SU-DHL-6 (cell line): ENCODE results near the gene TTC39B.

Experiments used
- H2AFZ ChIP-seq: fragments of 200-600 bp; sonication (generic); 2 replicates; pipeline ENCODE4 v1.6.1; 2014; ENCODE audit warnings: low read depth, mild to moderate bottlenecking, moderate library complexity, mixed read lengths, antibody characterized with exemption, low read length; ENCODE audit not compliant: severe bottlenecking
- H3F3A ChIP-seq: fragments of 200-600 bp; shearing (Covaris generic); 2 replicates; pipeline ENCODE4 v1.6.0; 2016; ENCODE audit warnings: antibody characterized with exemption, mild to moderate bottlenecking; ENCODE audit not compliant: insufficient read depth
- H3K27ac ChIP-seq: fragments of 200-600 bp; sonication (generic); 2 replicates; pipeline ENCODE4 v1.5.1; 2016; ENCODE audit warnings: low read depth, mild to moderate bottlenecking, low read length, moderate library complexity, mixed read lengths
- H3K27me3 ChIP-seq: fragments of 200-600 bp; sonication (generic), shearing (Covaris generic); 2 replicates; pipeline ENCODE4 v1.6.0; 2014; ENCODE audit warnings: mild to moderate bottlenecking, low read length
- H3K36me3 ChIP-seq: fragments of 200-600 bp; sonication (generic); 2 replicates; pipeline ENCODE4 v1.6.1; 2014; ENCODE audit warnings: mild to moderate bottlenecking, low read length, mixed read lengths
- H3K4me2 ChIP-seq: fragments of 300-600, 200-600 bp; shearing (Covaris generic), sonication (generic); 2 replicates; pipeline ENCODE4 v1.6.0; 2014; ENCODE audit warnings: low read length, low read depth, mild to moderate bottlenecking; ENCODE audit not compliant: poor library complexity, severe bottlenecking
- H3K4me3 ChIP-seq: fragments of 200-600 bp; sonication (generic); 2 replicates; pipeline ENCODE4 v1.5.1; 2014; ENCODE audit warnings: antibody characterized with exemption, low read length, mild to moderate bottlenecking, mixed read lengths; ENCODE audit not compliant: insufficient read depth, poor library complexity, severe bottlenecking
- H3K79me2 ChIP-seq: fragments of 200-600 bp; sonication (generic); 2 replicates; pipeline ENCODE4 v1.6.1; 2014; ENCODE audit warnings: mild to moderate bottlenecking, low read length, moderate library complexity; ENCODE audit not compliant: insufficient read depth
- H3K9ac ChIP-seq: fragments of 200-600 bp; sonication (generic); 2 replicates; pipeline ENCODE4 v1.7.0; 2014; ENCODE audit warnings: mild to moderate bottlenecking, low read length
- H3K9me2 ChIP-seq: fragments of 200-600 bp; sonication (generic); replicated peaks from 2 replicates; pipeline ENCODE4 v1.6.1; 2014; ENCODE audit warnings: low read length; ENCODE audit not compliant: insufficient read depth
- H3K9me3 ChIP-seq: fragments of 200-600 bp; sonication (generic); 2 replicates; pipeline ENCODE4 v1.6.1; 2014; ENCODE audit warnings: low read length, mixed read lengths; ENCODE audit not compliant: insufficient read depth
- H4K20me1 ChIP-seq: fragments of 200-600 bp; sonication (generic); 2 replicates; pipeline ENCODE4 v1.6.1; 2014; ENCODE audit warnings: low read depth, mild to moderate bottlenecking, antibody characterized with exemption, low read length, moderate library complexity, mixed read lengths
- CTCF ChIP-seq: fragments of 200-600 bp; sonication (generic); IDR thresholded peaks from one replicate; pipeline ENCODE4 v1.5.1; 2017; ENCODE audit warnings: antibody characterized with exemption, mild to moderate bottlenecking, low read length, moderate library complexity; ENCODE audit not compliant: insufficient read depth, poor library complexity, severe bottlenecking
- EZH2phosphoT487 ChIP-seq: fragments of 200-600 bp; sonication (generic), shearing (Covaris generic); conservative IDR thresholded peaks from 2 replicates; pipeline ENCODE4 v1.6.1; 2018; ENCODE audit warnings: mild to moderate bottlenecking, antibody characterized with exemption, low read length, moderate library complexity, mixed read lengths

The TTC39B gene

GRCh38 chr9:15211815-15212495 lies 95.1 kb downstream of the TTC39B start:
- H3K9me2 ChIP-seq, result no peaks in the 10 kb centered on the region
- no peak overlapping the region for H3K9ac ChIP-seq
- no peaks in the 10 kb centered on the region for H3K9me3 ChIP-seq
- H3K27me3 ChIP-seq, result no peaks in the 10 kb centered on the region
- no peak overlapping the region for H3K4me3 ChIP-seq
- H3F3A ChIP-seq, result no peaks in the 10 kb centered on the region
- no peak overlapping the region for H3K27ac ChIP-seq
- TF ChIP-seq EZH2phosphoT487 (no peak), CTCF (no peak)
- no peaks in the 10 kb centered on the region for H3K79me2 ChIP-seq
- no peak overlapping the region for H2AFZ ChIP-seq
- H3K36me3 ChIP-seq, result no peaks in the 10 kb centered on the region
- no peak overlapping the region for H3K4me2 ChIP-seq
- no peaks in the 10 kb centered on the region for H4K20me1 ChIP-seq

GRCh38 chr9:15211160-15211814 lies 95.7 kb downstream of the TTC39B start:
- Histone ChIP-seq H3F3A (no peaks in the 10 kb centered on the region), H3K36me3 (no peaks in the 10 kb centered on the region), H3K9me3 (no peaks in the 10 kb centered on the region), H4K20me1 (no peaks in the 10 kb centered on the region), H3K79me2 (no peaks in the 10 kb centered on the region), H3K9ac (no peak overlapping the region), H3K4me2 (no peak overlapping the region), H3K27me3 (no peaks in the 10 kb centered on the region), H3K4me3 (no peak overlapping the region), H2AFZ (no peak overlapping the region), H3K27ac (no peak overlapping the region), H3K9me2 (no peaks in the 10 kb centered on the region)
- TF ChIP-seq EZH2phosphoT487 (no peak), CTCF (peak; percentile 92)

DNA sequence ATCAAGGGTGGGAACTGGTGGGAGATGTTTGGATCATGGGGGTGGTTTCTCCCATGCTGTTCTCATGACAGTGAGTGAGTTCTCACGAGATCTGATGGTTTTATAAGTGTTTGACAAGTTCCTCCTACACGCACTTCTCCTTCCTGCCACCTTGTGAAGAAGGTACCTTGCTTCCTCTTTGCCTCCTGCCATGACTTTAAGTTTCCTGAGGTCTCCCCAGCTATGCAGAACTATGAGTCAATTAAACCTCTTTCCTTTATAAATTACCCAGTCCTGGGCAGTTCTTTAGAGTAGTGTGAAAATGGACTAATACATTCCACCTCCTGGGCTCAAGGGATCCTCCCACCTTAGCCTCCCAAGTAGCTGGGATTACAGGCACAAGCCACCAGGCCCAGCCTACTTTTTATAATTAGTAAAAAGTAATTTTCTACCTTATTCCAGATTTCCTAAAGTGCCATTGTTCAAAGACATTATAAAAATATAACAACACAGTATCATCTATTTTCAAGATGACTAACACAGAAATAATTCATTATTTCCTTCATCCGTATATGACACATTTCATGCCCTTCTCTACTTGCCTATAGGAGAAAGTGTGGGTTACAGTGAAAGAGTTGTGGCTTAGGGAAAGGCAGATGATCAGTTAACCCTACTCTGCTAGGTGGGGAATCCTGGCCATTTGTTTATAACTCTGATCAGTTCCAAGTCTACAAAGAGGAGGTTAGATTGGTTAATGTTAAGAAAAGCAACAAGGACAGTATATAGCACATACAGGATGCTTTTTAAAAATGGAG lies 99.9 kb downstream of the TTC39B start:
- no peaks in the 10 kb centered on the region for H3F3A ChIP-seq
- H4K20me1 ChIP-seq, result no peaks in the 10 kb centered on the region
- no peaks in the 10 kb centered on the region for H3K79me2 ChIP-seq
- H2AFZ ChIP-seq, result no peak overlapping the region
- H3K4me3 ChIP-seq, result no peak overlapping the region
- H3K36me3 ChIP-seq, result no peaks in the 10 kb centered on the region
- H3K9me3 ChIP-seq, result no peaks in the 10 kb centered on the region
- H3K4me2 ChIP-seq, result no peak overlapping the region
- TF ChIP-seq CTCF (no peak), EZH2phosphoT487 (no peak)
- H3K27ac ChIP-seq, result no peak overlapping the region
- no peak overlapping the region for H3K9ac ChIP-seq
- H3K9me2 ChIP-seq, result no peaks in the 10 kb centered on the region
- H3K27me3 ChIP-seq, result no peaks in the 10 kb centered on the region
